K562 (cell line): ENCODE measurements around the gene SCNN1B.

Experiments used
- ETV6 ChIP-seq, 3 experiments: fragments of 150-350 bp in 1 of 3; sonication (generic) in 1 of 3; formaldehyde crosslinking in 1 of 3; IDR thresholded peaks; 2 replicates each; pipeline versions ENCODE4 v1.6.1 to v1.8.0; 2014 to 2022; ENCODE audit warnings: borderline replicate concordance in 2 of 3, low read depth in 2 of 3, antibody characterized with exemption in 1 of 3, low read length in 1 of 3, mild to moderate bottlenecking in 1 of 3, missing genetic modification reagents in 1 of 3
- ZNF785 ChIP-seq: fragments of 250-450 bp; sonication (Bioruptor Pico); IDR thresholded peaks from 2 replicates; pipeline ENCODE4 v1.4.0; 2020; ENCODE audit warnings: mild to moderate bottlenecking

GRCh38 chr16:23316634-23317265 is 14.6 kb downstream of the SCNN1B start:
- TF ChIP-seq ETV6 (IDR thresholded peaks at IDR 0.05; ENCODE audit: borderline replicate concordance in 1 of 2, low read depth in 2 of 2, low read length in 1 of 2) (no peak), ETV6 (CRISPR knock-in tag; IDR thresholded peaks at IDR 0.05; ENCODE audit: borderline replicate concordance) (no peak), ZNF785 (CRISPR knock-in tag) (no peak)
